ENCODE data around the gene KCNQ5.

KCNQ5 gene

DNA sequence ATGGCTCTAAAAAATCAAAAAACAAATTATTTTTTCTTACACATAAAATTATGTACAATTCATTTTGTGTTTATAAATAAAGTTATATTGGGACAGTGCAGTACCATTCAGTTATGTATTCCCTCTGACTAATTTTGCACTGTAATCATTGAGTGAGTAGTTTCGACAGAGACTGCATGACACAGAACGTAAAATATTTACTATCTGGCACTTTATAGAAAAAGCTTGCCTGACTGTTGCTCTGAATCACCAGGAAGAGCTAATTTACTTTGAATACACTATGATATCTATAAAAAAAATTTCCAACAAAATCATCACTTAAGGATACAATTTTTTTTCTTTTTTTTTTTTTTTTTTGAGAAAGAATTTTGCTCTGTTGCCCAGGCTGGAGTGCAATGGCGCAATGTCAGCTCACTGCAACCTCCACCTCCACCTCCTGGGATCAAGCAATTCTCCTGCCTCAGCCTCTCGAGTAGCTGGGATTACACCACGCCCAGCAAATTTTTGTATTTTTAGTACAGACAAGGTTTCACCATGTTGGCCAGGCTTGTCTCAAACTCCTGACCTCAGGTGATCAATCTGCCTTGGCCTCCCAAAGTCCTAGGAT lies 614.4 kb downstream of the KCNQ5 start:
- in situ Hi-C loops (cut with HindIII; ENCODE audit: low sequenced_read_pairs), result no loop called here
- TF ChIP-seq, protein P1, sequence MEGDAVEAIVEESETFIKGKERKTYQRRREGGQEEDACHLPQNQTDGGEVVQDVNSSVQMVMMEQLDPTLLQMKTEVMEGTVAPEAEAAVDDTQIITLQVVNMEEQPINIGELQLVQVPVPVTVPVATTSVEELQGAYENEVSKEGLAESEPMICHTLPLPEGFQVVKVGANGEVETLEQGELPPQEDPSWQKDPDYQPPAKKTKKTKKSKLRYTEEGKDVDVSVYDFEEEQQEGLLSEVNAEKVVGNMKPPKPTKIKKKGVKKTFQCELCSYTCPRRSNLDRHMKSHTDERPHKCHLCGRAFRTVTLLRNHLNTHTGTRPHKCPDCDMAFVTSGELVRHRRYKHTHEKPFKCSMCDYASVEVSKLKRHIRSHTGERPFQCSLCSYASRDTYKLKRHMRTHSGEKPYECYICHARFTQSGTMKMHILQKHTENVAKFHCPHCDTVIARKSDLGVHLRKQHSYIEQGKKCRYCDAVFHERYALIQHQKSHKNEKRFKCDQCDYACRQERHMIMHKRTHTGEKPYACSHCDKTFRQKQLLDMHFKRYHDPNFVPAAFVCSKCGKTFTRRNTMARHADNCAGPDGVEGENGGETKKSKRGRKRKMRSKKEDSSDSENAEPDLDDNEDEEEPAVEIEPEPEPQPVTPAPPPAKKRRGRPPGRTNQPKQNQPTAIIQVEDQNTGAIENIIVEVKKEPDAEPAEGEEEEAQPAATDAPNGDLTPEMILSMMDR (IDR thresholded peaks at IDR 0.05; ENCODE audit: low read depth, low read length, missing control alignments), result no peak
- H3K4me3 ChIP-seq (ENCODE audit: low read depth, low read length), result no peak overlapping the region
- peak; percentile 27 for DNase-seq (ENCODE audit: low read depth)

DNA sequence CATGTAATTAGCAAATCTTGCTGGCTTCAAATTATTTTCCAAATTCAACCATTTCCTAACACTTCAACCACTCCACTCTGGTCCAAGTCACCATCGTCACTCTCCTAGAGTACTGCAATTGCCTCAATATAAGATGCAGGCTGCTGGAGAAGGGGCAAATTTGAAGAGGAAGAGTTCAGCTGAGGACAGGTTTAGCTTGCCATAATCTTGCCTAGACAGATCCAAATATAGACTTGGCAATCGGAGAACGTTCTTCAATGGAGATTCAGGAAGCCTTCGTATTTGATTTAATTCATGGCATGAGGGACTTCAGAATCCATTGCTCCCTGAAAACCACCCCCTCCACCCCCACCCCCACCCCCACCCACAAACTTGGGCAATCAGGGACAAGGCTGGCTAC lies 618.9 kb downstream of the KCNQ5 start:
- TF ChIP-seq, protein P1 (IDR thresholded peaks at IDR 0.05; ENCODE audit: low read depth, low read length, missing control alignments), result no peak
- in situ Hi-C loops (cut with HindIII; ENCODE audit: low sequenced_read_pairs), result no loop called here
- no peak for DNase-seq (ENCODE audit: low read depth)
- H3K4me3 ChIP-seq (ENCODE audit: low read depth, low read length), result no peak overlapping the region

DNA sequence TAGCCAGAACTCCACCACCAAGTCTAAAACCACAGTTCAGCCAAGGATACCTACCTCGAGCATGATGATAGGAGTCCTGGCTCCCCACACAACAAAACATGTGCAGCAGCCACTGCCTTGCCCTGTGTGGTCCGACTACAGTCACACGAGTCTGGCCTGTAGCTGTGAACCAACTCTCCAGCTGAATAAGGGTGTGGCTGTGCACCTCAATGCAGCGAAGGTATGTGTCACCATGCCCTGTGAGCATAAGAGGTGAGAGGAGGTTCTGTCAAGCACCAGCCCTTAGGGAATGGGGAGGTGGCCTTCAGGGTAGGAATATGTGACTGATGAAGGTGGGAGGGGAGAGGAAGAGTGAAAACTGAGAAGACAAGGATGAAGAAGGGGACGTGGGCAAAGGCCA lies 620.1 kb downstream of the KCNQ5 start:
- no peak overlapping the region for H3K4me3 ChIP-seq (ENCODE audit: low read depth, low read length)
- in situ Hi-C loops (cut with HindIII; ENCODE audit: low sequenced_read_pairs), result no loop called here
- DNase-seq (ENCODE audit: low read depth), result no peak
- TF ChIP-seq, protein P1 (IDR thresholded peaks at IDR 0.05; ENCODE audit: low read depth, low read length, missing control alignments), result no peak

All from astrocyte of the cerebellum (primary cell).